Neuronal stem cell (in vitro differentiated cells): ENCODE data around the gene A3GALT2.
A peak's percentile ranks its signal among the peaks of the same experiment; 100 is the strongest.

ENCODE experiments used
- DNase-seq: peaks from one replicate; pipeline ENCODE4 v3.0.0-alpha.2; 2013; ENCODE audit warnings: low spot score
- H2AFZ ChIP-seq: one replicate; pipeline ENCODE4 v1.6.1; 2013; ENCODE audit warnings: mild to moderate bottlenecking, low read length, inconsistent platforms
- H2AK5ac ChIP-seq: 2 replicates; pipeline ENCODE4 v1.6.1; 2013; ENCODE audit warnings: low read depth, mild to moderate bottlenecking, inconsistent platforms, low read length, moderate library complexity, mixed read lengths
- H2BK120ac ChIP-seq: 2 replicates; pipeline ENCODE4 v1.6.1; 2013; ENCODE audit warnings: low read depth, mild to moderate bottlenecking, inconsistent platforms, low read length, moderate library complexity, mixed read lengths
- H2BK12ac ChIP-seq: one replicate; pipeline ENCODE4 v1.6.1; 2013; ENCODE audit warnings: low read length, inconsistent platforms
- H2BK15ac ChIP-seq: 2 replicates; pipeline ENCODE4 v1.6.1; 2013; ENCODE audit warnings: mild to moderate bottlenecking, low read length, inconsistent platforms, mixed read lengths
- H2BK5ac ChIP-seq: one replicate; pipeline ENCODE4 v1.6.1; 2013; ENCODE audit warnings: inconsistent platforms, mild to moderate bottlenecking, low read length, moderate library complexity
- H3K14ac ChIP-seq: one replicate; pipeline ENCODE4 v1.6.1; 2013; ENCODE audit warnings: low read length, inconsistent platforms
- H3K18ac ChIP-seq: 2 replicates; pipeline ENCODE4 v1.6.1; 2013; ENCODE audit warnings: low read length, inconsistent platforms
- H3K23ac ChIP-seq: 2 replicates; pipeline ENCODE4 v1.6.1; 2013; ENCODE audit warnings: low read depth, mild to moderate bottlenecking, mixed read lengths, low read length, inconsistent platforms; ENCODE audit not compliant: poor library complexity
- H3K27ac ChIP-seq: replicated peaks from 3 replicates; pipeline ENCODE4 v1.5.1; 2013; ENCODE audit warnings: low read length, inconsistent platforms
- H3K27me3 ChIP-seq, 3 experiments: 2 replicates each; pipeline ENCODE4 v1.6.1; 2013; ENCODE audit warnings: low read length in 3 of 3, mild to moderate bottlenecking in 2 of 3, inconsistent platforms in 1 of 3, low read depth in 1 of 3, mixed read lengths in 1 of 3, moderate library complexity in 1 of 3; ENCODE audit not compliant: control insufficient read depth in 3 of 3, insufficient read depth in 3 of 3
- H3K36me3 ChIP-seq, 2 donors: replicated peaks in 1 of 2; 2 replicates each; pipeline ENCODE4 v1.6.1; 2013; ENCODE audit warnings: low read length in 2 of 2; ENCODE audit not compliant: control insufficient read depth in 2 of 2, insufficient read depth in 2 of 2
- H3K4ac ChIP-seq: 2 replicates; pipeline ENCODE4 v1.6.1; 2013; ENCODE audit warnings: inconsistent platforms, mild to moderate bottlenecking, low read length, moderate library complexity
- H3K4me1 ChIP-seq, 2 donors: 1 replicate in 1 of 2; 2 replicates in 1 of 2; pipeline ENCODE4 v1.6.1; 2013; ENCODE audit warnings: low read length in 2 of 2, low read depth in 1 of 2; ENCODE audit not compliant: control insufficient read depth in 2 of 2, insufficient read depth in 1 of 2
- H3K4me2 ChIP-seq: one replicate; pipeline ENCODE4 v1.6.1; 2013; ENCODE audit warnings: mild to moderate bottlenecking, low read length, inconsistent platforms; ENCODE audit not compliant: insufficient read depth, poor library complexity, severe bottlenecking
- H3K4me3 ChIP-seq, 2 donors: 2 replicates each; pipeline ENCODE4 v1.5.1; 2013; ENCODE audit warnings: low read length in 2 of 2, mild to moderate bottlenecking in 2 of 2, inconsistent platforms in 1 of 2, moderate library complexity in 1 of 2
- H3K79me1 ChIP-seq: one replicate; pipeline ENCODE4 v1.6.1; 2013; ENCODE audit warnings: low read depth, mild to moderate bottlenecking, inconsistent platforms, low read length, moderate library complexity
- H3K9ac ChIP-seq: one replicate; pipeline ENCODE4 v1.6.1; 2013; ENCODE audit warnings: mild to moderate bottlenecking, low read depth, low read length, inconsistent platforms; ENCODE audit not compliant: poor library complexity
- H3K9me3 ChIP-seq, 2 donors: replicated peaks in 1 of 2; 2 replicates each; pipeline versions ENCODE3 to v1.6.1; 2013; ENCODE audit warnings: low read length in 2 of 2, mild to moderate bottlenecking in 2 of 2, inconsistent platforms in 1 of 2, low read depth in 1 of 2, mixed read lengths in 1 of 2, moderate library complexity in 1 of 2; ENCODE audit not compliant: control insufficient read depth in 2 of 2, insufficient read depth in 1 of 2
- H4K8ac ChIP-seq: one replicate; pipeline ENCODE4 v1.6.1; 2013; ENCODE audit warnings: low read depth, mild to moderate bottlenecking, inconsistent platforms, low read length, moderate library complexity
- H4K91ac ChIP-seq: one replicate; pipeline ENCODE4 v1.6.1; 2013; ENCODE audit warnings: low read length, low read depth, mild to moderate bottlenecking, inconsistent platforms; ENCODE audit not compliant: poor library complexity
- WGBS, 2 donors: extraction: QIAGEN DNeasy Blood & Tissue Kit; methylation state at CpG; one replicate each; pipeline ENCODE4 v1.1.7; 2013; ENCODE audit warnings: missing lambda C conversion rate in 2 of 2, mixed read lengths in 1 of 2; ENCODE audit not compliant: insufficient read length in 2 of 2, insufficient replicate concordance in 1 of 2; ENCODE audit errors: extremely low coverage in 2 of 2; 5-methylcytosine and 5-hydroxymethylcytosine counted together

Gene A3GALT2

DNA sequence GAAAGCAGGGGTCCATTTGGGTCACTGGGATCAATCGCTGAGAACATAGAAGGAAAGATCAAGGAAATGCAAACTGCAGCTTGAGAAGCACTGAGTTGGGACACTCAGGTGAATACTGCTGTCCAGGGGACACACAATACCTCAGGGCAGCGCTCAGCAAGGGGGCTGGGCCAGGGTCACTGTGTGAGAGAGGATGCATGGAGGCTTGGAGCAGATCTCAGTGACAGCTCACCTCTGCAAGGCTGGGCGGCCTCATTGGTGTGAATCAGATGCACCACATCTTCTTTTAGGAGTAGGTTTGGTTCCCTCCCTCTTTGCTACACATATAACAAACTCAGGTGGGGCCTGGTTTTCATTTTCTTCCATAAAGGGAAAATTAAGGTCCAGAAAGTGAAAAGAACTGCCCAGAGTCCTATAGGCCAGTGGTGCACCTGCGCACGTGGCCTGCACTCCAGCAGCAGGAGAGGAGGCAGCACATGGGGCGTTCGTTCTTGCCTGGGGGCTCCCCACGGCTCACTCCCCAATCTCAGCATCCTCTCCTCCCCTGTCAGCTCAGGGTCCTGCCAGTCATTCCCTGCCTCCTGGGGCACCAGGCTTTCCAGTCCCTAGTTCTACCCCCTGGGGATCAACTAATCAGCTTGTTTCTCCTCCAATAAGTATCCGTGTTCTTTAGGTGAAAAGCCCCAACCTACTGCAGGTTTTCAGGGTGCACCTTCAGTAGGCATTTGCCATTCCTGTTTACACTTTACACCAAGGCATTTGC is 1.5 kb downstream of the A3GALT2 start:
- H3K9me3 ChIP-seq: peaks cover 0 to under 1% of the 10 kb centered on the region in 2 donors
- no peak overlapping the region for H2AK5ac ChIP-seq
- H2BK12ac ChIP-seq: no peak overlapping the region
- no peak overlapping the region for H2BK15ac ChIP-seq
- H3K23ac ChIP-seq: no peak overlapping the region
- DNase-seq: no peak
- no peaks in the 10 kb centered on the region for H3K27me3 ChIP-seq
- no peak overlapping the region for H2BK120ac ChIP-seq
- no peak overlapping the region for H3K4ac ChIP-seq
- no peak overlapping the region for H3K14ac ChIP-seq
- H3K18ac ChIP-seq: peak overlapping the region; percentile 33
- H3K4me1 ChIP-seq: peaks cover 6 to 7% of the 10 kb centered on the region in 2 donors
- no peaks in the 10 kb centered on the region for H3K79me1 ChIP-seq
- H3K4me2 ChIP-seq: no peak overlapping the region
- H3K9ac ChIP-seq: no peak overlapping the region
- H4K91ac ChIP-seq: no peak overlapping the region
- WGBS, 2 donors: no CpG with 5 or more reads among the region's 9 CpGs
- no peak overlapping the region for H4K8ac ChIP-seq
- H3K36me3 ChIP-seq: peaks cover 17 to 31% of the 10 kb centered on the region in 2 donors
- no peak overlapping the region for H2AFZ ChIP-seq
- no peak overlapping the region for H3K27ac ChIP-seq
- no peak overlapping the region for H2BK5ac ChIP-seq
- no peak overlapping the region for H3K4me3 ChIP-seq

DNA sequence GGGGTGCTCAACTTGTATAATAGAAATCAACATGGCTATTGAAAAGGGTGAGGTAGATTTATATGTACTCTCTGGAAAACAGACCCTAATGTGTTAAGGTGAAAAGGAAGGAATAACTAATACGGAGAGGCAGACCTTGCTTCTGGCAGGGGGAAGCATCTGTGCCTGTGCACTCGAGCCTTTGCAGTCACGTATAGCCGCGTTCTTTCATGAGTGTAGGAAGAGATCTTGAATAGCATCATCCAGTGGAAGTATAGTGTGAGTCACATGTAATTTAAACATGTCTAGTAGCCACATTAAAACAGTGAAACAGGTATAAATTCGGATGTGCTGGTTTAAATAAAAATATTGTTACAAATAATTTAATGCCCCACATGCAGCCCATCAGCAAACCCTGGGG is 3.0 kb downstream of the A3GALT2 start:
- H3K27ac ChIP-seq: no peak overlapping the region
- no peaks in the 10 kb centered on the region for H3K27me3 ChIP-seq
- no peak overlapping the region for H3K23ac ChIP-seq
- H3K36me3 ChIP-seq: peaks cover 5 to 16% of the 10 kb centered on the region in 2 donors
- H3K9ac ChIP-seq: no peak overlapping the region
- no peak overlapping the region for H2AFZ ChIP-seq
- no peak for DNase-seq
- no peak overlapping the region for H3K4me2 ChIP-seq
- H3K79me1 ChIP-seq: no peaks in the 10 kb centered on the region
- no peak overlapping the region for H3K4ac ChIP-seq
- H3K4me1 ChIP-seq: peaks cover 6 to 7% of the 10 kb centered on the region in 2 donors
- H3K9me3 ChIP-seq: peaks cover 0 to 2% of the 10 kb centered on the region in 2 donors
- H4K8ac ChIP-seq: no peak overlapping the region
- no CpG with 5 or more reads among the region's 6 CpGs for WGBS, 2 donors
- H3K14ac ChIP-seq: no peak overlapping the region
- no peak overlapping the region for H3K4me3 ChIP-seq
- H3K18ac ChIP-seq: no peak overlapping the region
- no peak overlapping the region for H2AK5ac ChIP-seq
- no peak overlapping the region for H2BK120ac ChIP-seq
- no peak overlapping the region for H4K91ac ChIP-seq
- H2BK5ac ChIP-seq: no peak overlapping the region
- H2BK15ac ChIP-seq: no peak overlapping the region
- H2BK12ac ChIP-seq: no peak overlapping the region

GRCh38 chr1:33317354-33317753 is 3.5 kb downstream of the A3GALT2 start:
- Histone ChIP-seq H2BK15ac (no peak overlapping the region), H3K4me1 (peaks cover 6 to 7% of the 10 kb centered on the region in 2 donors), H3K23ac (no peak overlapping the region), H3K4me3 (peak overlapping the region in 1 of 2 donors; percentile 42), H3K27ac (no peak overlapping the region), H2BK12ac (no peak overlapping the region), H2AK5ac (no peak overlapping the region), H3K18ac (no peak overlapping the region), H3K36me3 (peaks cover 2 to 10% of the 10 kb centered on the region in 2 donors), H3K79me1 (peaks cover 2% of the 10 kb centered on the region), H3K4ac (no peak overlapping the region), H2BK5ac (no peak overlapping the region), H4K91ac (no peak overlapping the region), H3K9me3 (peaks cover 0 to 2% of the 10 kb centered on the region in 2 donors), H3K9ac (no peak overlapping the region), H2AFZ (no peak overlapping the region), H3K4me2 (no peak overlapping the region), H3K14ac (no peak overlapping the region), H3K27me3 (no peaks in the 10 kb centered on the region), H4K8ac (no peak overlapping the region), H2BK120ac (no peak overlapping the region)
- no CpG with 5 or more reads among the region's 1 CpG for WGBS, 2 donors
- DNase-seq: no peak

DNA sequence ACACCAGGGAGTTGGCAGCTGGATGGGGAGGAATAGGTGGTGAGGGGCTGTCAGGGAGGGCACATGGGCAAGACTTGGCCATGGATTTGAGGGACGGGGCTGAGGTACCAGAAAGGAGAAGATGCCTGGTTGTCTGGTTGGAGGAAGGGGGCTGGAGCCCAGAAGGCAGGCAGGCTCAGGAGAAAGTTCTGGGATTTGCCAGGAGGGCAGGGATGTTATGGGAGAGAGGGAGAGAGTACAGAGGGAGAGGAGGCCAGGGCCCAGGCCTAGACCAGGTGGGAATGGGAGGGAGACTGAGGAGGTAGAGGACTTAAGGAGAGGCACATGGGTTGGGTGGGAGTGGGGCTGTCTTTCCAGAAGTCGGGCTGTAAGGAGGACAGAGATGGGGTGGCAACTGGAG is 4.3 kb downstream of the A3GALT2 start:
- H2AFZ ChIP-seq: no peak overlapping the region
- peaks cover 0 to 2% of the 10 kb centered on the region in 2 donors for H3K9me3 ChIP-seq
- no peak overlapping the region for H3K4me3 ChIP-seq
- H3K23ac ChIP-seq: peak overlapping the region; percentile 37
- peak overlapping the region; percentile 43 for H2BK12ac ChIP-seq
- no peak for DNase-seq
- no peak overlapping the region for H3K27ac ChIP-seq
- no CpG with 5 or more reads among the region's 2 CpGs for WGBS, 2 donors
- H3K14ac ChIP-seq: no peak overlapping the region
- H3K4me2 ChIP-seq: no peak overlapping the region
- peak overlapping the region; percentile 65 for H2AK5ac ChIP-seq
- H3K27me3 ChIP-seq: no peaks in the 10 kb centered on the region
- no peak overlapping the region for H3K4ac ChIP-seq
- no peak overlapping the region for H2BK15ac ChIP-seq
- no peak overlapping the region for H4K91ac ChIP-seq
- no peak overlapping the region for H3K18ac ChIP-seq
- H4K8ac ChIP-seq: no peak overlapping the region
- H2BK5ac ChIP-seq: no peak overlapping the region
- peaks cover 6 to 7% of the 10 kb centered on the region in 2 donors for H3K4me1 ChIP-seq
- H3K9ac ChIP-seq: peak overlapping the region; percentile 63
- H3K79me1 ChIP-seq: peaks cover 2% of the 10 kb centered on the region
- H2BK120ac ChIP-seq: no peak overlapping the region
- H3K36me3 ChIP-seq: peaks cover 2 to 5% of the 10 kb centered on the region in 2 donors
